A549 treated with CpdA at 1 μM for 4 hours (cell line): ENCODE data around the gene LRIG1. TPM values are rescaled to one million over a fixed set of nuclear protein-coding genes. Genes with fewer than 3 reads are reported as not detected.

Source experiments
- total RNA-seq: library from RNA; stranded (reverse); fragments of 200-300 nt; extraction: Qiagen RNA extraction; gene quantifications from 5 replicates; pipeline ENCODE4 v1.2.3, GENCODE V29; 2022; ENCODE audit warnings: low read depth

LRIG1 gene, protein sequence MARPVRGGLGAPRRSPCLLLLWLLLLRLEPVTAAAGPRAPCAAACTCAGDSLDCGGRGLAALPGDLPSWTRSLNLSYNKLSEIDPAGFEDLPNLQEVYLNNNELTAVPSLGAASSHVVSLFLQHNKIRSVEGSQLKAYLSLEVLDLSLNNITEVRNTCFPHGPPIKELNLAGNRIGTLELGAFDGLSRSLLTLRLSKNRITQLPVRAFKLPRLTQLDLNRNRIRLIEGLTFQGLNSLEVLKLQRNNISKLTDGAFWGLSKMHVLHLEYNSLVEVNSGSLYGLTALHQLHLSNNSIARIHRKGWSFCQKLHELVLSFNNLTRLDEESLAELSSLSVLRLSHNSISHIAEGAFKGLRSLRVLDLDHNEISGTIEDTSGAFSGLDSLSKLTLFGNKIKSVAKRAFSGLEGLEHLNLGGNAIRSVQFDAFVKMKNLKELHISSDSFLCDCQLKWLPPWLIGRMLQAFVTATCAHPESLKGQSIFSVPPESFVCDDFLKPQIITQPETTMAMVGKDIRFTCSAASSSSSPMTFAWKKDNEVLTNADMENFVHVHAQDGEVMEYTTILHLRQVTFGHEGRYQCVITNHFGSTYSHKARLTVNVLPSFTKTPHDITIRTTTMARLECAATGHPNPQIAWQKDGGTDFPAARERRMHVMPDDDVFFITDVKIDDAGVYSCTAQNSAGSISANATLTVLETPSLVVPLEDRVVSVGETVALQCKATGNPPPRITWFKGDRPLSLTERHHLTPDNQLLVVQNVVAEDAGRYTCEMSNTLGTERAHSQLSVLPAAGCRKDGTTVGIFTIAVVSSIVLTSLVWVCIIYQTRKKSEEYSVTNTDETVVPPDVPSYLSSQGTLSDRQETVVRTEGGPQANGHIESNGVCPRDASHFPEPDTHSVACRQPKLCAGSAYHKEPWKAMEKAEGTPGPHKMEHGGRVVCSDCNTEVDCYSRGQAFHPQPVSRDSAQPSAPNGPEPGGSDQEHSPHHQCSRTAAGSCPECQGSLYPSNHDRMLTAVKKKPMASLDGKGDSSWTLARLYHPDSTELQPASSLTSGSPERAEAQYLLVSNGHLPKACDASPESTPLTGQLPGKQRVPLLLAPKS
- total RNA-seq = 4.8 to 6.4 TPM (median 5.6 TPM) in 5 replicates

DNA sequence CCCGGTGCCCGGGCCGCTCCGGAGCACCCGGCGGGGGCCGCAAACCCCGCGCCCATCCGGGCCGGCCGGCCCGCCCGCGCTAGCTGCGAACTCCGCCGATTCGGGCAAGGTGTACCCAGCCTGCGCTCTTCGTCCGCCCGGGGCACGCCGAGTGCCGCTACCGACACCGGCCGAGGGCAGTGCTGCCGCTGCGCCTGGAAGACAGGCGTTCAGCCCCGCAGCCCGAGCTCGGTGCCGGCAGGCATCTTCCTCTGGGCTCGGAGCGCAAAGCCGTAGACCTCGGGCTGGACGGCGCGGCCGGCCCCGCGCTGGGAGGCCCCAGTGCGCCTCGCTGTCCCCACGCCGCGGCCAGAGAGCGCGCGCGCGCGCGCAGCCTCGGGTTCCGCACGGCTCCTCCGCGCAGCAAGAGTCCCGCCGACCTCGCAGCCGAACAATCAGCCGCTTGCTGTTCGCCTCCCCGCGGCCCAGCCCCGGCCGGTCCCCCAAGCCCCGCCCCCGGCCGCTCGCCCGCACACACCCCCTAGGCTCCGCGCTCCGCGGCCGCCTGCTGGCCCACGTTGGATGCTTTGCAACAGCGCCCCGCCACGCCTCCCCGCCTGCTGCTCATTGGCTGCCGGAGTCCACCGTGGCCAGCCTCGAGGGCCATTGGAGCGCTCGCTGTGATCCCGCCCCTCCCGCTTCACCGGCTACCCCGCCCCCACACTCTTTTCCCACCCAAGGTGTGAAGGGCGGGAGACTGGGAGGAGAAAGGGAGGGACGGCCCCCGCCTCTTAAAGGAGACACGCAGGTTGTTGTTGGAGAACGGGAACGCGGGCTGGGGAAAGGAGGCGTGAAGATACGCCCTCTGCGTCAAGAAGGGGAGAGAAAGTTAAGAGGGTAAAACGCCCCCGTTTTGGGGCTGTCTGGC is at the start of gene LRIG1:
Gene LRIG1 (minus strand): TSS at position 447 of the 907 bp plus-strand sequence. CDS start 615 bp downstream, outside the sequence.

